Prostate gland (tissue), 2 donors: ENCODE measurements around the gene CCDC78. TPM values are rescaled to one million over a fixed set of nuclear protein-coding genes. Genes with fewer than 3 reads are reported as not detected.

Experiments
- DNase-seq: peaks from one replicate; pipeline ENCODE4 v3.0.0-alpha.2; 2019; ENCODE audit warnings: low spot score
- H3K27ac ChIP-seq, 2 donors: fragments of 200-600 bp; sonication (generic); 2 replicates each; pipeline ENCODE4 v1.5.1; 2017 to 2019
- H3K27me3 ChIP-seq: fragments of 200-600 bp; sonication (generic); replicated peaks from 2 replicates; pipeline ENCODE4 v1.5.1; 2019; ENCODE audit not compliant: insufficient read depth
- H3K36me3 ChIP-seq, 2 donors: fragments of 200-600 bp; sonication (generic); 1 replicate in 1 of 2; 2 replicates in 1 of 2; pipeline versions ENCODE4 v1.5.1 to v1.8.1; 2017 to 2019
- H3K4me1 ChIP-seq: fragments of 200-600 bp; sonication (generic); replicated peaks from 2 replicates; pipeline ENCODE4 v1.5.1; 2019
- H3K4me3 ChIP-seq, 2 donors: fragments of 200-600 bp; sonication (generic); 2 replicates each; pipeline ENCODE4 v1.5.1; 2017 to 2019
- H3K9me3 ChIP-seq: fragments of 200-600 bp; sonication (generic); 2 replicates; pipeline ENCODE4 v1.5.1; 2017
- CTCF ChIP-seq, 4 experiments: fragments of 200-600 bp in 2 of 4; fragments of 450-650 bp in 2 of 4; sonication (generic) in 2 of 4; IDR thresholded peaks; 1 replicate in 3 of 4; 2 replicates in 1 of 4; pipeline ENCODE4 v1.5.1; 2016 to 2019; ENCODE audit warnings: antibody characterized with exemption in 4 of 4, mild to moderate bottlenecking in 2 of 4, moderate library complexity in 2 of 4
- POLR2A ChIP-seq: fragments of 450-650 bp; IDR thresholded peaks from one replicate; pipeline ENCODE4 v1.6.1; 2016; ENCODE audit warnings: antibody characterized with exemption, mild to moderate bottlenecking
- POLR2AphosphoS5 ChIP-seq: sonication (generic); formaldehyde crosslinking; IDR thresholded peaks from one replicate; pipeline ENCODE4 v1.6.1; 2017; ENCODE audit warnings: antibody characterized with exemption
- whole genome bisulfite sequencing: methylation state at CpG from one replicate; pipeline ENCODE4 v1.1.5; 2018; 5-methylcytosine and 5-hydroxymethylcytosine counted together
- intact Hi-C: fragments of 100-400 bp; cut with DNase I; formaldehyde crosslinking; loops from one replicate; pipeline ENCODE4 v1.14.2; 2022
- total RNA-seq, 2 donors: library from RNA; depleted of rRNA; stranded (reverse); fragments of >200 nt; gene quantifications; one replicate each; pipeline ENCODE4 v1.1.0, GENCODE V29; 2016

Gene CCDC78
- total RNA-seq, 2 donors from 2014 or later, result 2.3 to 3.0 TPM

GRCh38 chr16:689175-689897, 36.9 kb downstream of the CCDC78 start:
- H3K4me3 ChIP-seq, result peak overlapping the region; percentile 70 to 74
- H3K36me3 ChIP-seq, result no peaks in the 10 kb centered on the region
- peaks cover 17% of the 10 kb centered on the region for H3K4me1 ChIP-seq
- H3K27ac ChIP-seq, result peak overlapping the region in 1 of 2 donors; percentile 64
- TF ChIP-seq CTCF (IDR thresholded peaks at IDR 0.05), result no peak
- TF ChIP-seq POLR2AphosphoS5, result no peak
- TF ChIP-seq POLR2A, result no peak
- H3K27me3 ChIP-seq, result peaks cover 9% of the 10 kb centered on the region
- DNase-seq, result no peak
- intact Hi-C loops, result no loop called here
- 85% methylated on average over 24 of the region's 26 CpGs for WGBS
- no peaks in the 10 kb centered on the region for H3K9me3 ChIP-seq

DNA sequence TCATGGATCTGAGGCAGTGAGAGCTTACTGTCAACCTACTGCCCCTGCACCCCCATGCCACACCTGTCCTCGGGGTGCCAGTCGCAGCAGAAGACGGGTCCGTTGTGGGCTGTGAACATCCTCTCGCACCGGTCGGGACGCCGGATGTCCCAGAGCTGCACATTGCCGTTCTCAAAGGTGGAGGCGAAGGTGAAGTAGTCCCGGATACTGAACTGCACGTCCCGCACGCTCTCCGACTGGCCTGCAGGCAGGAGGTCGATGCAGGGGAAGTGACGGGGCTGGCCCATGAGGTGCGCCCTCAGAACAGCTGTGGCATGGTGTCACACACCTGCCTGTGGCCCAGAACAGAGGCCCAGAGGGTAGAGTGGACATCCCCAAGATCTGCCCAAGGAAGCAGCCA, 38.7 kb downstream of the CCDC78 start:
- TF ChIP-seq CTCF (IDR thresholded peaks at IDR 0.05) (no peak), POLR2A (no peak), POLR2AphosphoS5 (no peak)
- WGBS, result 95% methylated on average over 19 of the region's 19 CpGs
- intact Hi-C loops, result no loop called here
- Histone ChIP-seq H3K9me3 (no peaks in the 10 kb centered on the region), H3K27ac (no peak overlapping the region), H3K4me3 (no peak overlapping the region), H3K36me3 (peaks cover 1 to 2% of the 10 kb centered on the region in 2 donors), H3K4me1 (peaks cover 18% of the 10 kb centered on the region), H3K27me3 (no peaks in the 10 kb centered on the region)
- DNase-seq, result no peak

DNA sequence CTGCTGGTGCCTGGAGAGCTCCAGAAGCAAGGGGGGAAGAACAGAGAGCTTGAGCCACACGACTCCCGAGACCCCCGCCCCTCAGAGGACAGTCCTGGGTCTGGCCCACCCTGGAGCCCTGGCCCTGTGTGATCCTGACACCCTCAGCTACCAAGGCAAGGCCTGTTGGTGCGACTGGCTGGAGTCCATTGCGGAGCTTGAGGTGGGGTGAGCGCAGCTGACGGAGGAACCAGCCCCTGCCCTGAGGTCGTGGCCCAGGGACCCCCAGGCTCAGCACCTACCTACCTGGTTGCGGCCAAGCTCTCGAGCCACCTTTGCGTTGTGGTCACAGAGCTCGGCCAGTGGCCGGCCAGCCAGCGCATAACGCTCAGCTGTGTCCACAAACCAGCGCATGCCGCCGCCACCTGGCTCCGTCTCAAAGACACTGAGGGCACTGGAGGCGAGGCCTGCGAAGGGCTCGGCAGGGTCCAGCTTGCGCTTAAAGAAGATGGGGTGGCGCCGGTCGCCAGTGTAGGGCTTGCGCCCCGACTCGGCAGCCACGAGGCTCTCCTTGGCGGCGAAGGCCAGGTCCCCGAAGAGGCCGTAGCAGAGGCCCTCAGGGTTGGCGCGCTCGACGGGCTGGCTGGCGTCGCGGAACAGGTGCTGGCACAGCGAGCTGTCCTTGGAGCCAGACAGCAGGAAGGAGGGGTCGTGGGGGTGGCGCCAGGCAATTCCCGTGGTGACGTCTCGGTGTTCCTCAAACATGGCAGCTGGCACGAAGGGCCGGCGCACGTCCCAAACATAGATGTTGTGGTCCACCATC, 39.6 kb downstream of the CCDC78 start:
- no peak for DNase-seq
- TF ChIP-seq POLR2AphosphoS5 (no peak), CTCF (IDR thresholded peaks at IDR 0.05) (no peak), POLR2A (no peak)
- WGBS, result 90% methylated on average over 42 of the region's 51 CpGs
- Histone ChIP-seq H3K27me3 (no peaks in the 10 kb centered on the region), H3K36me3 (peaks cover 7 to 10% of the 10 kb centered on the region in 2 donors), H3K4me3 (no peak overlapping the region), H3K9me3 (no peaks in the 10 kb centered on the region), H3K27ac (no peak overlapping the region), H3K4me1 (peaks cover 23% of the 10 kb centered on the region)
- intact Hi-C loops, result no loop called here

- Histone ChIP-seq H3K4me1 (peaks cover 28% of the 10 kb centered on the region), H3K27ac (no peak overlapping the region), H3K27me3 (no peaks in the 10 kb centered on the region), H3K4me3 (no peak overlapping the region), H3K36me3 (peaks cover 7 to 10% of the 10 kb centered on the region in 2 donors), H3K9me3 (no peaks in the 10 kb centered on the region)
- 75% methylated on average over 7 of the region's 10 CpGs for WGBS
- intact Hi-C loops, result no loop called here
- no peak for TF ChIP-seq POLR2AphosphoS5
- TF ChIP-seq CTCF (IDR thresholded peaks at IDR 0.05), result peak in 2 of 4 experiments; percentile 32 to 41
- DNase-seq, result no peak
These were observed 40.3 kb downstream of the CCDC78 start for GRCh38 chr16:685967-686366.
